Measurements from ENCODE around the gene LNX1. TPM values are rescaled to one million over a fixed set of nuclear protein-coding genes. Genes with fewer than 3 reads are reported as not detected.

Gene LNX1
- total RNA-seq, 1 donor from 2014 or later, result 0.34 TPM

DNA sequence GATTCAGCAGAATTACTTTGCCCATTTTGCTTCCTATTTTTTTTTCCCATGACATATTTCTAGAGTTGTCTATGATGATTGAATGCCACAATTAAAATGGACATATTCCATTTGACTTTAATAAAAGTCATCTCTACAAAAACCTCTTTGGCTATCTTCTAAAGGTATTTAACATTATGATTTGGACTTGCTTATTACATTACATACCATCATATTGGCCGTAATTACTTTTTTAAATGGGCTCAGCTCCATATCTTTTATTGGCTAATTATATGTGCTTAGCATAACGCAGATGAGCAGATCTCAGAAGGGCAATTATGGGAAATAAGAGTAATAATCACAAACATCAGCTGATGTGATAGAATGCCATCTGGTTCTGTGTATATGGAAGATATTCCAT lies 4.5 kb upstream of the LNX1 start:
- Mint-ChIP-seq H3K9me3 (no peaks in the 10 kb centered on the region), H3K27me3 (ENCODE audit: insufficient read depth, low read depth) (peaks cover 6% of the 10 kb centered on the region), H3K36me3 (no peaks in the 10 kb centered on the region), H3K27ac (no peak overlapping the region), H3K4me1 (peaks cover 22% of the 10 kb centered on the region), H3K4me3 (no peak overlapping the region)
- peaks cover 12% of the 10 kb centered on the region for H3K4me1 ChIP-seq
- peaks cover 4% of the 10 kb centered on the region for H3K27me3 ChIP-seq
- DNase-seq (ENCODE audit: low spot score), result no peak
- H3K4me3 ChIP-seq, result no peak overlapping the region
- H3K36me3 ChIP-seq, result no peaks in the 10 kb centered on the region
- H3K79me2 ChIP-seq (ENCODE audit: low read depth), result no peaks in the 10 kb centered on the region
- TF ChIP-seq EZH2phosphoT487 (IDR thresholded peaks at IDR 0.05) (no peak), EZH2 (IDR thresholded peaks at IDR 0.05) (no peak), CTCF (IDR thresholded peaks at IDR 0.05) (no peak)
- H3F3A ChIP-seq (ENCODE audit: low read depth), result no peaks in the 10 kb centered on the region
- no peaks in the 10 kb centered on the region for H3K9me3 ChIP-seq (ENCODE audit: low read depth)
- H3K27ac ChIP-seq, result no peak overlapping the region
- no peaks in the 10 kb centered on the region for H4K20me1 ChIP-seq (ENCODE audit: low read depth)
- no peak overlapping the region for H3K4me2 ChIP-seq
- no peak overlapping the region for H2AFZ ChIP-seq (replicated peaks)
- H3K9ac ChIP-seq, result no peak overlapping the region

DNA sequence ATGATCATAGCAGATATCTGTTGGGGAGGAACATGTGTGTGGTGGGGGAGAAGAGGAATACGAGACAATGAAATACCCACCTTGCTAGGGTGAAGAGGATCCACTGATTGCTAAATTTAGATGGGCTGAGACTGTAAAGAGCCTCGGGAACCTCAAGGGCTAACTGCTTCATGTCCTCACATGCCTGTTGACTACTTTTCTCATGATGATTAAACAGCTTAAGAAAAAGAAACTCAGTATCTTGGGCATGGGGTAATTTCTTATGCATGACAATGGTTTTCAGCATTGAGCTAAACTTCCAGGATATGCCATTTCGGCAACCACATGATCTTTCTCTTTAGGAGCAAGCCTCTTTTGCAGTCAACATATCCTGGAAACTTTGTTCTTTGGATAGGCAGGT lies 3.9 kb upstream of the LNX1 start:
- TF ChIP-seq CTCF (IDR thresholded peaks at IDR 0.05) (no peak), EZH2 (IDR thresholded peaks at IDR 0.05) (no peak), EZH2phosphoT487 (IDR thresholded peaks at IDR 0.05) (no peak)
- Histone ChIP-seq H3K27ac (no peak overlapping the region), H3F3A (ENCODE audit: low read depth) (no peaks in the 10 kb centered on the region), H3K4me2 (no peak overlapping the region), H3K4me3 (no peak overlapping the region), H3K27me3 (peaks cover 10% of the 10 kb centered on the region), H3K9me3 (ENCODE audit: low read depth) (no peaks in the 10 kb centered on the region), H3K4me1 (peaks cover 18% of the 10 kb centered on the region), H3K79me2 (ENCODE audit: low read depth) (no peaks in the 10 kb centered on the region), H3K9ac (no peak overlapping the region), H2AFZ (replicated peaks) (no peak overlapping the region), H4K20me1 (ENCODE audit: low read depth) (no peaks in the 10 kb centered on the region), H3K36me3 (no peaks in the 10 kb centered on the region)
- Mint-ChIP-seq H3K9me3 (no peaks in the 10 kb centered on the region), H3K4me3 (no peak overlapping the region), H3K27me3 (ENCODE audit: insufficient read depth, low read depth) (peaks cover 7% of the 10 kb centered on the region), H3K4me1 (peaks cover 28% of the 10 kb centered on the region), H3K27ac (no peak overlapping the region), H3K36me3 (no peaks in the 10 kb centered on the region)
- DNase-seq (ENCODE audit: low spot score), result no peak

- peaks cover 15% of the 10 kb centered on the region for H3K27me3 ChIP-seq
- H3K4me2 ChIP-seq, result no peak overlapping the region
- Mint-ChIP-seq H3K27ac (no peak overlapping the region), H3K36me3 (no peaks in the 10 kb centered on the region), H3K4me1 (peaks cover 32% of the 10 kb centered on the region), H3K27me3 (ENCODE audit: insufficient read depth, low read depth) (peaks cover 5% of the 10 kb centered on the region), H3K9me3 (no peaks in the 10 kb centered on the region), H3K4me3 (no peak overlapping the region)
- H3K27ac ChIP-seq, result no peak overlapping the region
- no peaks in the 10 kb centered on the region for H4K20me1 ChIP-seq (ENCODE audit: low read depth)
- H3K4me3 ChIP-seq, result no peak overlapping the region
- H3K36me3 ChIP-seq, result no peaks in the 10 kb centered on the region
- no peaks in the 10 kb centered on the region for H3K79me2 ChIP-seq (ENCODE audit: low read depth)
- no peak overlapping the region for H2AFZ ChIP-seq (replicated peaks)
- no peaks in the 10 kb centered on the region for H3F3A ChIP-seq (ENCODE audit: low read depth)
- no peak overlapping the region for H3K9ac ChIP-seq
- H3K9me3 ChIP-seq (ENCODE audit: low read depth), result no peaks in the 10 kb centered on the region
- TF ChIP-seq EZH2phosphoT487 (IDR thresholded peaks at IDR 0.05) (no peak), EZH2 (IDR thresholded peaks at IDR 0.05) (no peak), CTCF (IDR thresholded peaks at IDR 0.05) (no peak)
- H3K4me1 ChIP-seq, result peaks cover 25% of the 10 kb centered on the region
- DNase-seq (ENCODE audit: low spot score), result no peak
Measured at GRCh38 chr4:53593765-53594164, 2.5 kb upstream of the LNX1 start.

All from neural progenitor cell (in vitro differentiated cells).